Stimulated activated CD8-positive, alpha-beta memory T cell treated with anti-CD3 and anti-CD28 coated beads, Interleukin-2, amount 100 ng/mL, for 1 hour (primary cell): Measurements from ENCODE around the gene SKA1.
"Not testable (repeated sequence)": the region's sequence is repeated elsewhere in the genome, so short reads cannot be mapped to it uniquely, and the experiment has no call there.

Experiments used
- DNase-seq, 2 donors: peaks; one replicate each; pipeline ENCODE4 v3.0.0-alpha.2; 2020; ENCODE audit warnings: low read depth in 2 of 2

SKA1 gene

GRCh38 chr18:50395093-50395492 is 20.2 kb downstream of the SKA1 start:
- no peak for DNase-seq

GRCh38 chr18:50396005-50396660 is 21.3 kb downstream of the SKA1 start:
- no peak for DNase-seq

- no peak for DNase-seq
These were observed 22.2 kb downstream of the SKA1 start for GRCh38 chr18:50397023-50397422.

DNA sequence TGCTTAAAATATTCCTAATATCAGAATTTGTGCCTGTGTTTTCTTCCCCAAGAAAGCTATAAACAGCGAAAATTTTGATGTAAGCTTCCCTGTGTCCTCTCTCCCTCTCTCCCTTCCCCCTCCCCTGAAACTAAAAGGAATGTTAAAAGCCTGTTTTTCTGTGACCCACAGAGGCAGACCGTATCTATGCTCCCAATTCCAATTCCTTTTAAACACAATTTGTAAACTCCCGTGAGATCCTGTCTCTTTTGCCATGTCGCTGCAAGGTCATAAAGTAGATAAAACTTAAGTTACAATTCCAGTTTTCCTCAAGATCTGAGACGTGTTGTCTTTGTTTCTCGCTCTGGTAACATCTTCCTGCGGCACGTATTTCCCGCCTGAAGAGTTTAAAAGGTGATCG is 23.3 kb downstream of the SKA1 start:
- no peak for DNase-seq

DNA sequence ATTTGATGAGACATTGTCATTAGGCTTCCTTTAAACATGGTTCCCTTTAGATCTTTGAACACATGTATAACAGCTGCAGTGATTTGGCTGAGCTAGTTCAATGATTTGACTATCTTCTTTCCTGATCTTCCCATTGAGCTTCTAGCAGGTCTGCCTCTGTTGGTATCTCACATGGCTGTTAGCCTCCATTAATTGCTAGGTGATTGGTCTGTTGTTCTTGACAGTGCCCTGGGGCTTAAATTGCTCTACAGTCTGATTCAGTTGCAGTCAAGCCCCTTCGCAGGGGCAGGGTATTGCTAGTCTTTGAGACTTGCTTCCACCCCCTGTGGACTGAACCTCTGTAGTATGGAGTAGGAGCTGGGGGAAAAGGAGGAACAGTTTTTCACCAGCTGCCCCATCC is 24.1 kb downstream of the SKA1 start:
- no peak for DNase-seq

DNA sequence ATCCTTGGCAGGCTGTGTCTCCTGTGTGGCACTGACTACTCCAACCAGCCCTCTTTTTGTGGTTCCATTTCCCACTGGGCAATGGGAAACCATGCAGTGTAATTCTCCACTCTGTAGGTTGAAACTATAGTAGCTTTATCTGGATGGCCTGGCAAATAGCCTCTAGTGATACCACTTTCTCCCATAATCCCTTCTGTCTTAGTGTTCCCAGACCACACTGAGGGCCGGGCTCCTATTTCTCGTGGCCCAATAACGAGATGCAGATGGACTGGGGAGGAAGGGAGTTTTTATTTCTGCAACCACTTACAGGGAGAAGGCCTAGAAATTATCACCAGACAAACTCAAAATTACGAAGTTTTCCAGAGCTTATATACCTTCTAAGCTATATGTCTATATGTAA is 24.7 kb downstream of the SKA1 start:
- no peak for DNase-seq

DNA sequence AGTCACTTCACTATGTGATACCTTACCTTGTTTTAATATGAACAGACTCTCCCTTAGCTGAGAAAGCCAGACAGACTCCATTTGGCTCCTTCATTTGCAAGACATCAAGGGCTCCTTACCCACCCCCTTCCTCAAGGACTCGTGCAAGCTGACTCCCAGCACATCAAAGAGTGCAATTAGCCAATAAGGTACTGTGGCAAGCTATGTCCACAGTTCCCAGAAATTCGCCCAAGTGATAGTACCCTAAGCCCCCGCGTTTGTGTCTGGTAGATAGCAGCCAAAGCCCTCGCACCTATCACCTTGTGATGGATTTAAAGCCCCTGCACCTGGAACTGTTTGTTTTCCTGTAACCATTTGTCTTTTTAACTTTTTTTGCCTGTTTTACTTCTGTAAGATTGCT is 25.6 kb downstream of the SKA1 start:
- DNase-seq = not testable (repeated sequence)

GRCh38 chr18:50401295-50401694 is 26.4 kb downstream of the SKA1 start:
- DNase-seq = no peak

DNA sequence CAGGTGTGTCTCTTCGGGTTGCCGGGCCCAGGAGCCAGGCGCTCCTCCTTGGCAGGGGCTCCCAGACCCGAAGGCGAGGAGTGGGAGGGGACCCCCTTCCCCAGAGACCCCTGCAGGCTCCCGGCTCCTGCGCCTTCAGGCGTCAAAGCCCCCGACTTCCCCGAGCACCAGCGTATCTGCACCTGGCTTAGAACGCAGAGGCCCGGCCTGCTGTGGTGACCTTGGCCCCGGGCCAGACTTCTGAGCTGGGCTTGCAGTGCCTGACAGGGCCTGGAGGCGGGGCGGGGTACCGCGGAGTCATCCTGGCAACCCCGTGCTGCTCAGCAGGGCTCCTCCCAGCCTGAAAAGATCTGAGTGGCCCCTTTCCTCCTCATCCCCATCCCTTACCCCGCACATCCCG is 27.0 kb downstream of the SKA1 start:
- no peak for DNase-seq

DNA sequence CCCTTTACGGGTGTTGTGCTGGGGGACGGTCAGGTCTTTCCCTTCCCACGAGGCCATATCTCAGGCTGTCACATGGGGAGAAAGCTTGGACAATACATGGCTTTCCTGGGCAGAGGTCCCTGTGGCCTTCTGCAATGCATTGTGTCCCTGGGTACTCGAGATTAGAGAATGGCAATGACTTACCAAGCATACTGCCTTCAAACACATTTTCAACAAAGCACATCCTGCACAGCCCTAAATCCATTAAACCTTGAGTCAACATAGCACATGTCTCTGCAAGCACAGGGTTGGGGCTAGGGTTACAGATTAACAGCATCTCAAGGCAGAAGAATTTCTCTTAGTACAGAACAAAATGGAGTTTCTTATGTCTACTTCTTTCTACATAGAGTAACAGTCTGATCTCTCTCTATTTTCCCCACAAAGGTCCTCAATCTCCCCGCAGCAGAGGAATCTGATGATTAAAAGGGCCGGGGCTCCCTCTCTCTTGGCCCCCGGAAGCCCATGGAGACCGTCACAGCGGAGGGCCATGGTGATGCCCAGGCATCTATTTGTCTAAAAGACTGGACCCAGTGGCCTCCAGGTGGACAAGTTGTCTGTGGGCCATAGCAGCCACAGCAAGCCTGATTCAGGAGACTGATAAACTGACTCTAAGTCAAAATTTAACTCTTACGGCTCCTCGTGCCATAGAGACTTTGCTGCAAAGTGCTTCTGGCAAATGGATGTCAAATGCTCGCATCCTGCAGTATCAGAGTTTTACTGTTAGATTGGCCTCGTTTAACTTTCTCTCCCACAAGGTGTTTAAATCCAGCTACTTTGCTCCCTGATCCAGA is 30.1 kb downstream of the SKA1 start:
- DNase-seq = not testable (repeated sequence)

DNA sequence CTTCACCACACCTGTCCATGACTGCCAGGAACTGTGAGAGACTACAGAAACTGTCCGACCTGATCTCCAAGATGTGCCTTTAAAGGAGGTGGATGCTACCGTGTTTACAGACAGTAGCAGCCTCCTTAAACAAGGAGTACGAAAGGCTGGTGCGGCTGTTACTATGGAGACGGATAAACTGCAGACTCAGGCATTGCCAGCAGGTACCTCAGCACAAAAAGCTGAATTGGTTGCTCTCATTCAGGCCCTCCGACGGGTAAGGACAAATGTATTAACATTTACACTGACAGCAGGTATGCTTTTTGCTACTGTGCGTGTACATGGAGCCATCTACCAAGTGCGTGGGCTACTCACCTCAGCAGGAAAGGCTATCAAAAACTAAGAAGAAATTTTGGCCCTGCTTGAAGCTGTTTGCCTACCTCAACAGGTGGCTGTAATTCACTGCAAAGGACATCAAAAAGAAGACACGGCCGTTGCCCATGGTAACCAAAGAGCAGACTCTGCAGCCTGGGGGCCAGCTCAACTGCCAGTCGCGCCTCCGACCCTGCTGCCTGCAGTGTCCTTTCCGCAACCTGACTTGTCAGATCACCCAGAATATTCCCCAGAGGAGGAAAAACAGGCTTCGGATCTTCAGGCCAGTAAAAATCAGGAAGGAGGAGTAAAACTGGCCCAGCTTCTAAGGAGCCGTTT is 30.9 kb downstream of the SKA1 start:
- DNase-seq = no peak

- no peak for DNase-seq
These were observed 34.4 kb downstream of the SKA1 start for GRCh38 chr18:50409236-50409635.

GRCh38 chr18:50410008-50410407 is 35.2 kb downstream of the SKA1 start:
- no peak for DNase-seq

DNA sequence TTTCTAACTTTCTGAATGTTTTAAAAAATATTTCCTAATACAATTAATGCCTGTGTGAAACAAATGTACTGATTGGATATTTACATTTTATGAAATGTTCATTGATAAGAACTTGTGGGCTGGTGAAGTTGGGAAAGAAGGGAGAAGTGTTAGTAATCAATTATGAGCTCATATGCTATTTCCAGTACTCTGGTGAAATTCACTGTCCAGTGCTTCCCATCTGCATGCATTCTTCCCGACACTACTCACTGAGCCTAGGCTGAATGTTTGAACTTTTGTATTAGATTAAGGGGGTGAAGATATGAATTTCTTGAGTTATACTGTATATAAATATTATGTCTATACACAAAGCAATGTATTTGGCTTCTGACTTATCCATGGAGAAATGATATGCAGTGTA is 36.0 kb downstream of the SKA1 start:
- no peak for DNase-seq

DNA sequence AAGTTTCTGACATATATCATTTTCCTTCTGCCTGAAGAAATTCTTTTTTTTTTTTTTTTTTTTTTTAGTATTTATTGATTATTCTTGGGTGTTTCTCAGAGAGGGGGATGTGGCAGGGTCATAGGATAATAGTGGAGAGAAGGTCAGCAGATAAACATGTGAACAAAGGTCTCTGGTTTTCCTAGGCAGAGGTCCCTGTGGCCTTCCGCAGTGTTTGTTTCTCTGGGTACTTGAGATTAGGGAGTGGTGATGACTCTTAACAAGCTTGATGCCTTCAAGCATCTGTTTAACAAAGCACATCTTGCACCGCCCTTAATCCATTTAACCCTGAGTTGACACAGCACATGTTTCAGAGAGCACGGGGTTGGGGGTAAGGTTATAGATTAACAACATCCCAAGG is 42.0 kb downstream of the SKA1 start:
- DNase-seq = not testable (repeated sequence)

DNA sequence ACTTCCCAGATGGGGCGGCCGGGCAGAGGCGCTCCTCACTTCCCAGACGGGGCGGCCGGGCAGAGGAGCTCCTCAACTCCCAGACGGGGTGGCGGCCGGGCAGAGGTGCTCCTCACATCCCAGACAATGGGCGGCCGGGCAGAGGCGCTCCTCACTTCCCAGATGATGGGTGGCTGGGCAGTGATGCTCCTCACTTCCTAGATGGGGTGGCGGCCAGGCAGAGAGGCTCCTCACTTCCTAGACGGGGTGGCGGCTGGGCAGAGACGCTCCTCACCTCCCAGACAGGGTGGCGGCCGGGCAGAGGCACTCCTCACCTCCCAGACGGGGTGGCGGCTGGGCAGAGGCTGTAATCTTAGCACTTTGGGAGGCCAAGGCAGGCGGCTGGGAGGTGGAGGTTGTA is 42.9 kb downstream of the SKA1 start:
- not testable (repeated sequence) for DNase-seq

GRCh38 chr18:50418650-50419049 is 43.8 kb downstream of the SKA1 start:
- no peak for DNase-seq

DNA sequence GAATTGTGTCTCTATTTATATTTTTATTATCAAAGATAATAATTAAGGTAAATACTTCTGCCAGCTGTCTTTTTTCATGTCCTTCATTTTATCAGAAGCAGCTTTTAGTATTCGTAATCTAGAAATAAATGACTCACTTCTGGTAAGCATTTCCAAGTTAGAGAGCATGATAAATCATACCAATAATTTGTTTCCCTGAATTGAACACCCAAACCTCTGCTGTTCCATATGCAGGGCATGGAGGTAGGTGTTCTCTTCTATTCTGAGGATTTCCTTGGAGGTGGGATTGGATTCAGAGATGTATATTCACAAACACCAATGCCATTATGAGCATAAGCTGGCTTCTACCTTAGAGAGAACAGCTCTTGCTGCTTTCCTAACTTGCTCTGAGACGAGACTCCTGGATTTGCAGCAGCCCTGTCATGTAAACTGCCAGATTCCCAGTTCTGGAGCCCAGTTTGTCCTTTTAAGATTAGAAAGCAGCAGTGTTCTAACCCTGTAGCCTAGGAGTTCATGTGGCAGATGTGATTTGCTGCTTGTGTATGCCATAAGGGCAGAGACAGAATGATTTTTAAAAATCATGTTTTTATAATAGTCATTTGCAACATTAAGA is 47.5 kb downstream of the SKA1 start:
- no peak for DNase-seq

DNA sequence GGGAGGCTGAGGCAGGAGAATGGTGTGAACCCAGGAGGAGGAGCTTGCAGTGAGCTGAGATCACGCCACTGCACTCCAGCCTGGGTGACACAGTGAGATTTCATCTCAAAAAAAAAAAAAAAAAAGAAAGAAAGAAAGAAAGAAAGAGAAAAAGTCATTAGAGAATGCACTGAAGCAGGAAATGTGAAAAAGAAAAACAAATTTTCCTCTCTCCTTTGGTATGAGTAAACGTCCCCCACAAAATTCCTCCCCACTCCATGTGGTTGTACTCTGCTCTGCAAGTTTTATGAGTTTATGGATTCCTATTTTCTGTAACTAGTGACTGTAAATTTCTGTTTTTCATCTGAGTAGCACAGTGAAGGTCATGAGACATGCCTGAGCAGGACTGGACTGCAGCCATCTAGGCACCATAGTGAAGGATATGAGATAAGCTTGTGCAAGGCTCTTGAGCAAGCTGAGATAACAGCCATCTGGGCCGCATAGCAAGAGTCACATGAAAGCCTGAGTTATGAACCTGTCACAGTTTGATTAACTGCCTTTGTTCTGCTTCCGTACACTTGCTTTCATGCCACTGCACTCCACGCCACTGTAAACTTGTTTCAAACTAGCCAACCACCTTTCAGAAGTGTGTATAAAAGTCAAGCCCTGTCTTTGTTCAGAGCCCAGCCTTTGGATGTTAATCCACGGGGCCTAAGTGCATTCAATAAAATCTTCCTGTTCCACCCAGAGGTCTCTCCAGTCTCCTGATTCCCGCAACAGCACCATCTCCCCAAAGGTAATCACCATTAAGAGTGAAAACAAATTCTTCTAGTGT is 50.2 kb downstream of the SKA1 start:
- DNase-seq = no peak

- DNase-seq = no peak
These were observed 53.0 kb downstream of the SKA1 start for GRCh38 chr18:50427896-50428295.

DNA sequence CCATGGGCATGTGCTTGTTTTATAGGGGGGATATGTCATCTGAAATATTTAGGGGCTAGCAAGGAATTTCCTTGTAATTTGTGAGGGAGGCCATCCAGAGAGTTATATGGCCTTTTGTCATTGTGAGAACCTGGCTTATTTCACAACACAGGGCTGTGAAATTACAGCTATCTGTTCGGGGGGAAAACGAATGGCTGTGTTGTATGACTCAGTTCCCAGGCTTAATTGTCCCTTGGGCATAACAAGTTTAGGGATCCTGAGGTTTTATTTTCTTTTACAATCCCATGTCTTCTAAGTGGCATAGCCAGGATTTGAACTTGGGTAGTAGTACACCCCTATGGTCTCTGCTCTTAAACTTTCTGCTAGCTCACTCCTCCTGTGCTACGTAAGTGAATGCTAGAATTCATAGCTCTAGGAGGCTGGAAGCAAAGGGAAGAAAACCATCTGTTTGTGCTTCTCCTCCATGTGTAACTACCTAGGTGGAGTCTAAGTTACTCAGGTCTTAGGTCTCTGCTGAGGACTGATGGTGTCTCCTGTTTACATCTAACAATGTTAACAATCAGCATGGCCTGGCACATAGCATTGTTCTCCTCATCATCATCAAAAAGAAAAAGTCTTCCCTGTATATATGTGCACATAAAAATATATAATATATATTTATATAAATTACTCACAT is 53.8 kb downstream of the SKA1 start:
- no peak for DNase-seq
